ACC112 (cell line): ENCODE data around the gene MAML3.

ENCODE experiments used
- H2AFZ ChIP-seq: fragments of 200-600 bp; sonication (generic); one replicate; pipeline ENCODE4 v1.6.0; 2017; ENCODE audit warnings: antibody characterized with exemption, low read length; ENCODE audit not compliant: unreplicated experiment
- H3K27ac ChIP-seq: fragments of 200-600 bp; sonication (generic); 2 replicates; pipeline ENCODE4 v1.5.1; 2014; ENCODE audit warnings: low read depth, mild to moderate bottlenecking, antibody characterized with exemption, low read length, moderate library complexity
- H3K27me3 ChIP-seq: fragments of 200-600 bp; sonication (generic); 2 replicates; pipeline ENCODE4 v1.6.1; 2014; ENCODE audit warnings: mild to moderate bottlenecking, antibody characterized with exemption, low read length, moderate library complexity, mixed read lengths; ENCODE audit not compliant: insufficient read depth
- H3K36me3 ChIP-seq: fragments of 200-600 bp; sonication (generic); 2 replicates; pipeline ENCODE4 v1.6.1; 2016; ENCODE audit warnings: mild to moderate bottlenecking, antibody characterized with exemption, low read length, moderate library complexity, mixed read lengths; ENCODE audit not compliant: insufficient read depth
- H3K4me1 ChIP-seq: fragments of 200-600 bp; sonication (generic); one replicate; pipeline ENCODE4 v1.6.1; 2016; ENCODE audit warnings: low read length, mixed read lengths; ENCODE audit not compliant: insufficient read depth, unreplicated experiment, control insufficient read depth
- H3K4me3 ChIP-seq: fragments of 200-600 bp; sonication (generic); 2 replicates; pipeline ENCODE4 v1.5.1; 2014; ENCODE audit warnings: mild to moderate bottlenecking, low read depth, low read length
- H3K79me2 ChIP-seq: fragments of 200-600 bp; sonication (generic); one replicate; pipeline ENCODE4 v1.6.0; 2016; ENCODE audit warnings: low read length; ENCODE audit not compliant: control insufficient read depth, unreplicated experiment, insufficient read depth

Gene MAML3

DNA sequence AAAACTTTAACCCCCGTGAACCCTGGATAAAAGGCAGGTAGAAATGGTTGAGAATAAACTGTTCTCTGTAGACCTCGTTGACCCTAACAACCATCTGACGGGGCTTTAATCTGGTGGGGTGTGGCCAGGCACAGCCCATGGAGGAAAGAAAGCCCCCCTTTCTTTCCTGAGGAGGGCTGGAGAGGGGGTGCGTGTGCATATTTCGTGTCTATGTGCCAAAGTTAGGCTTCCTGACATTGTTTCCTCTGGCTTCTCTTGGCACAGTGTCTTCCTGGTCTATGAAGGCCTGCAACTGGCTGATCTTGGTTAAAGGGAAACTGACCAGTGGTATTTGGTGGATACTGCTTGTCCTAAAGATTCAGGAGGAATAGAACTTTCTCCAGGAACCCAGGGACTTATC is 391.3 kb downstream of the MAML3 start:
- no peaks in the 10 kb centered on the region for H3K79me2 ChIP-seq
- no peaks in the 10 kb centered on the region for H3K4me1 ChIP-seq
- peaks cover 22% of the 10 kb centered on the region for H3K27me3 ChIP-seq
- H3K36me3 ChIP-seq, result no peaks in the 10 kb centered on the region
- H2AFZ ChIP-seq, result no peak overlapping the region
- H3K4me3 ChIP-seq, result no peak overlapping the region
- H3K27ac ChIP-seq, result no peak overlapping the region

DNA sequence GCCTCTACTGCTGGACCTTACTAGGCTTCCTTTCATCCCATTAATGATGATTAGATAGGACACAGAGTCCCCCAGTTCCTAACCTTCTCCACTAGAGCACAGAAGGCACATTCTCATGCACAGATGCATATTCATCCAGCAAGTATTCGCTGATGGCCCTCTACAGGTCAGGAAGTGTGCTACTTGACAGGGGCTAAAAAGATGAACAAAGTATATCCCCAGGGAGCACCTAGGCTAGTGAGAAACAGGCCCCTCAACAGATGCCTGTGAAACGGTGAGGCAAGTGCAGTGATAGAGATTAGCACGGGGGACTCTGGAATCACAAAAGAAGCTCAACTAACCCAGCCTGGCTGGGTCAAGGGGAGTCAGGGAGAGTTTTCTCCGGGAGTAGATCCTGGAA is 392.5 kb downstream of the MAML3 start:
- H3K36me3 ChIP-seq, result no peaks in the 10 kb centered on the region
- H3K27me3 ChIP-seq, result peaks cover 22% of the 10 kb centered on the region
- H3K27ac ChIP-seq, result no peak overlapping the region
- no peaks in the 10 kb centered on the region for H3K4me1 ChIP-seq
- no peak overlapping the region for H2AFZ ChIP-seq
- H3K4me3 ChIP-seq, result no peak overlapping the region
- no peaks in the 10 kb centered on the region for H3K79me2 ChIP-seq

DNA sequence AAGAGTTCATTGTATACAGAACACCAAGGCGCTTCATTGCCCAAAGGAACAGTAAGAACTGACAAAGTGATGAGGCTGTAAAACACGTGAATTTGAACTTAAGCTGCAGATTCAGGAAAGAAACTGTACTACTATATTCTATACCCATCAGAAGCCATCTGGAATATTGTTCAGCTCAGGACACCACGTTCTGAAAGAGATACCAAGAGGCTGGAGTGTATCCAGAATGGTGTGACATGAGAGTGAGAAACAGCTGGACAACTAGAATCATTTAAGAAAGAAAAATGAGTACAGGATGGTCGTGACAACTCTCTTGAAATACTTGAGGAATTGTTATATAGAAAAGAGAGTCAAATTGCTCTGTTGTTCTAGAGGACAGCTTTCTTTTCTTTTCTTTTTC is 393.4 kb downstream of the MAML3 start:
- H3K79me2 ChIP-seq, result no peaks in the 10 kb centered on the region
- no peak overlapping the region for H3K27ac ChIP-seq
- no peaks in the 10 kb centered on the region for H3K36me3 ChIP-seq
- H2AFZ ChIP-seq, result no peak overlapping the region
- peaks cover 22% of the 10 kb centered on the region for H3K27me3 ChIP-seq
- H3K4me1 ChIP-seq, result no peaks in the 10 kb centered on the region
- H3K4me3 ChIP-seq, result no peak overlapping the region

DNA sequence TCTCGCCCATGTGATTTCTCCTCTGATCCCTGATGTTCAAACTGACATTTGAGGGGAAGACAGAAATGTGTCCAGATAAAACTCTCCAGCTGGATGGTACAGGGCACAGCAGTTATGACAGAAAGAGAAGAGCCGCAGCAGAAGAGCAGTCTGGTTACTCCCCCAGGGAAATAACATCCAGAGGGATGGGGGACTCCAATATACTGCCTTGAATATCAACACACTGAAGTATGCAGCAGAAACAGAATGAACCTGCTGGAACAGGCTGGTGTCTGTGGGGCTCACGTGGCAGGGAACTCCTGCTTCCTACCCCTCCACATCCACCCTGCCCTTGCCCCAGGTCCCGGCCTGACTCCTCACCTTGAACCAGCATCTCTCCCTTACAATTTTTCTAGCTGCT is 394.9 kb downstream of the MAML3 start:
- H3K4me3 ChIP-seq, result no peak overlapping the region
- H3K4me1 ChIP-seq, result no peaks in the 10 kb centered on the region
- no peak overlapping the region for H2AFZ ChIP-seq
- no peaks in the 10 kb centered on the region for H3K79me2 ChIP-seq
- H3K27me3 ChIP-seq, result peaks cover 22% of the 10 kb centered on the region
- no peaks in the 10 kb centered on the region for H3K36me3 ChIP-seq
- no peak overlapping the region for H3K27ac ChIP-seq

DNA sequence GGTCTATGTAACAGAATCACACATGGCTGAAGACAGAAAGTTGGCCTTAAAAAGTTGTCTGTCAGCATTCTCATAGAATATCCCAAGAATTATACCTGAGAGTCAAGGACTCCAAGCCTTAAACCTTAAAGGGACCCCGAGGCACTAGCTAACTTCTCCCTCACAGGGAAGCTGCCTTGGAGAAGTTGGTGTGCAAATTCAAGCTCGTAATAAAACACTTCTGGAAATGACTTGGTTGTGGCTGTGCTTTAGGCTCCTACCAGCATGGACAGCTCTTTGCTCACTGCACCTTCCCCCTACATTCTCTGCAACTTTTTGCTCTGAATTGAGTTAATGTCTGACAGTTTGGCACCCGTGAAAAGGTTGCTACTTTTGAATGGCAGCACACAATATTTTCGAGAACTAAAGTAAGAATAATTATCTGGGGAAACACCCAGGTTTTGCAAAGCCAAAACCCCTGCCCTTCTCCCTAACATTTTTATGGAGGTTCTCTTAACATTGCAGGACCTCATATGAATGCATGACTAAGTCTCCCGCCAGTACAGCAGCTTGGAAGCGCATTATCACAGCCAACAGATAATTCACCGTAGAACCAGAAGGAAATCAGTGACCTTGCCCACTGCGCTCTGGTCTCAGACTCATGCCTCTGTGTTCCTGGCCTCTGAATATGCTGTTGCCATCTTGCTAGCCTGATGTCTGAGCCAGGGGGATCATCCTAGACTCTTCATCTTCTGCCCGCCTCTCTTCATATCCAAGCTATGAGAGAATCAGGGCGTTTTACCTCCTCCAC is 397.4 kb downstream of the MAML3 start:
- H3K79me2 ChIP-seq, result no peaks in the 10 kb centered on the region
- peaks cover 22% of the 10 kb centered on the region for H3K27me3 ChIP-seq
- H2AFZ ChIP-seq, result no peak overlapping the region
- no peaks in the 10 kb centered on the region for H3K36me3 ChIP-seq
- no peak overlapping the region for H3K4me3 ChIP-seq
- H3K27ac ChIP-seq, result no peak overlapping the region
- H3K4me1 ChIP-seq, result no peaks in the 10 kb centered on the region

DNA sequence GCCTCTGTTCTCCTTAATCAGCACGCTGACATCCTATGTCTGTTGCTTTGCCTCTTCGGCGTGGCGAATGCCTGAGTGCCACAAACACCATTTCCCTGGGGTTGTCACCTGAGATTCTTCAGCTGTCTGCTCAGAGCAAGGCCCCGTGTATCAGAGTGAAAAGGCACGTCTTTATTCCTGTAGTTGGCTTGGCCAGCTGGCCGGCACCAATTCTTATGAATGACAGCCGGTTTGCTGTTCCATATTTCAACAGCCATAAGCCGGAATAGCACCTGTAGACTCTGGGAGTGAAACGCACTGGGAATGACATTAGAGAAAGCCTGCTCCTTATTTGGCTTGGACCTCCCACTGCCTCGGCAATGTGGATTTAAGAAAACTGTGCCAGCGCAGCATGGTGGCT is 399.0 kb downstream of the MAML3 start:
- no peaks in the 10 kb centered on the region for H3K4me1 ChIP-seq
- no peaks in the 10 kb centered on the region for H3K79me2 ChIP-seq
- H3K27ac ChIP-seq, result no peak overlapping the region
- no peaks in the 10 kb centered on the region for H3K36me3 ChIP-seq
- H3K4me3 ChIP-seq, result no peak overlapping the region
- peaks cover 15% of the 10 kb centered on the region for H3K27me3 ChIP-seq
- no peak overlapping the region for H2AFZ ChIP-seq

DNA sequence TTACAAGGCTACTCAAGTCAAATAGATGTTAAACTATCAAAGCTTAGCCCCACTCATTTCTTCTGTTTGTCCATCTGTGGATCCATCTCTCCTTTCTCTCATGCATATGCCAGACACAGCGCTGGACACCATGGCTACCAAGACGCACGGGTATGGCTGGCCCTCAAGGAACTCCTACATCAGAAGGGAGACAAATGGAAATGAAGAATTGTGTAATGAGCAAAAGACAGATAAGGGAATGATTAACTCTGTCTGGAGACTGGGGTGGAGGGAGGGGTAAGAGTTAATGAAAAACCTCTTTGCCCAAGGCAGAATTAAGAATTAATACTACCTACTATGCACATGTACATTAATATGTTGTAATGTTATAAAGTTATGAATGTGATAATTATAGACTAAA is 400.3 kb downstream of the MAML3 start:
- H3K27me3 ChIP-seq, result peaks cover 4% of the 10 kb centered on the region
- H3K36me3 ChIP-seq, result no peaks in the 10 kb centered on the region
- no peaks in the 10 kb centered on the region for H3K4me1 ChIP-seq
- H3K4me3 ChIP-seq, result no peak overlapping the region
- H3K27ac ChIP-seq, result no peak overlapping the region
- no peak overlapping the region for H2AFZ ChIP-seq
- H3K79me2 ChIP-seq, result no peaks in the 10 kb centered on the region

DNA sequence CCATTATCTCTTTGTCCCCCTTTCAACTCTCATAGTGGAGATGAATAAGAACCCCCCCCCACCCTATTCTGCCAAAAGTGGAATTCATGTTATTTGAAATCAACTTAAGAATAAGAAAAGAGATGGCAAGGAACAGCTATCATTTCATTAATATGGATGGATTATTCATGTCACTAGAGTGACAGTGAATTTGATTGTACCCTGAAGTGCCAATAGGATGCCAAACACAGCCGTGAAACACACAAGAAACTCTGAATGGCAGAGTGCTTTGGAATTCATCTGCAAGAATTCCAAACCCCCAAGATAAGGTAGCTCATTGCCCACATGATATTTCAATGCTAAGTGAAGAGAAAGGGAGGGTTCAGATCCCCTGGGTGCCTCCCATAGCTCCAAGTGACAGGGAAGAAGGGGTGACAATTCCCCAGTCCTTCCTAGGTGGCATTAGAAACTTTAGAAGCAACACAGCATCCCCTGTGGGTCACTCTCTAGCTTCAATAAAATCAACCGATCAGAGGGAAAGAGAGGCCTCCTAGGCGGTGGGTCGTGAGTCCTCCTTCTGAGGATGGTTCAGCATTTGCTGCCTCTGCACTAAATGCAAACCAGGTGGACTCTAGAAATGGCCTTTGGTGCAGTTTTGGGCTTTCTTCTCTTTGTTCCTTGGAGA is 404.0 kb downstream of the MAML3 start:
- Histone ChIP-seq H3K79me2 (no peaks in the 10 kb centered on the region), H3K4me3 (no peak overlapping the region), H3K27me3 (peaks cover 3% of the 10 kb centered on the region; the same call in 1 of the 2 replicates), H3K4me1 (no peaks in the 10 kb centered on the region), H2AFZ (no peak overlapping the region), H3K36me3 (no peaks in the 10 kb centered on the region), H3K27ac (no peak overlapping the region)

DNA sequence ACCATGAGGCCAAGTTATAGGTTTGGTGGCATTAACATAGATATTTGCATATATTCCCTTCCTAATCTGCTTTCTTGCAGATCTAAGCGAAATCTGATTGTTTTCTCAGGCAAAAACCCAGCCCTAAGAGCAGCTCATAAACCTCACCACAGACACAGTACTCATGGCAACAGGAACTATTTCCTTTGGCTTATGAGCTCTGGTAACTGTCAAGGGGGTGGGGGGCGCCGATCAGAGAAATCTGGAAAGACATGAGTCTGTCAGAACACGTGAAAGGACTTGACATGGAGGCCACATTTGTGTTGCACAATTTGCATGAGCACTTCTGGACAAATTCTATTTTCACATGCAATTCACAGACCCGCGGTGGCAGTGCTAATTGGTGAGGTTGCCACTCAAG is 404.6 kb downstream of the MAML3 start:
- peaks cover 3% of the 10 kb centered on the region; the same call in 1 of the 2 replicates for H3K27me3 ChIP-seq
- H3K4me1 ChIP-seq, result no peaks in the 10 kb centered on the region
- no peak overlapping the region for H3K27ac ChIP-seq

DNA sequence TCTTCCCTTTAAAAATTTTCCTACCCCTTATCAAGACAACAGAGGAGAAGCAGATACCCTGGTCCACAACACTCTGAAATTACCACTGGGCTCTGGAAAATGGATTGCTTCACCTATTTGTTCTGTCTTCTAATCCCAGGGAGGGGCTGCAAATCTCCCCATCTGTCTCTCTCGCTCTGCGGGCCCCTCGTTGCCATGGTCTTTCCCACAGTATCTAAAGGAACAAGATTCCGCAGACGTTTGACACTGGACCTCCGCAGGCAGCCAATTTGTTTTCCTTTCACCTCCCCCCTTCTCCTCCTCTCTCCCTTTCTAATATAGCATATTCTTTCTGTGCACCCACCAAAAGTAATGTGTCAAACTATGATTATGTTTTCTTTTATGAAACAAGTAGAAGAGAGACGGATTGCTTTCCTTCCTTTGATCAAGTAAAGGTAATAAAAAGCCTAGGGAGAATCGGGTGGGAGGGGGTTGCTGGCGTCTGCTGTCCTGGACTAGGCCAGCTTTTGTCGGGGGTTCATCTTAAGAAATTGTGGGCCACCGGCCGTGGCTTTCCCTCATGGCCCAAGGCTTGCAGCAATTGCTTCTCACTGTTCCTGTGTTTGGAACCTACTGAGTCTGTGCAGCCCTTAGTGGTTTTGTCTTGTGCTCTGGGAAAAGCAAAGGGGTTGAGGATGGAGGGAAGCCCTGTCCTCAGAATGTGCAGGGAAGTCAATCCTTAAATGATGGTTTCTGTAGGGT is 407.4 kb downstream of the MAML3 start:
- no peaks in the 10 kb centered on the region for H3K36me3 ChIP-seq
- no peak overlapping the region for H2AFZ ChIP-seq
- no peaks in the 10 kb centered on the region for H3K79me2 ChIP-seq
- peaks cover 3% of the 10 kb centered on the region; the same call in 1 of the 2 replicates for H3K27me3 ChIP-seq
- H3K27ac ChIP-seq, result no peak overlapping the region
- no peak overlapping the region for H3K4me3 ChIP-seq
- H3K4me1 ChIP-seq, result no peaks in the 10 kb centered on the region

More for the DNA sequence above, 404.6 kb downstream of the MAML3 start:
- Histone ChIP-seq H3K79me2 (no peaks in the 10 kb centered on the region), H3K36me3 (no peaks in the 10 kb centered on the region), H2AFZ (no peak overlapping the region), H3K4me3 (no peak overlapping the region)
